HG03520 (cell line): ENCODE results near the gene CLDN16.

Source experiments
- ATAC-seq: cut with Tn5 transposase; IDR thresholded peaks from one replicate; pipeline ENCODE4 v1.9.1; 2021; ENCODE audit warnings: mild to moderate bottlenecking, moderate library complexity; ENCODE audit not compliant: unreplicated experiment

CLDN16 gene, protein sequence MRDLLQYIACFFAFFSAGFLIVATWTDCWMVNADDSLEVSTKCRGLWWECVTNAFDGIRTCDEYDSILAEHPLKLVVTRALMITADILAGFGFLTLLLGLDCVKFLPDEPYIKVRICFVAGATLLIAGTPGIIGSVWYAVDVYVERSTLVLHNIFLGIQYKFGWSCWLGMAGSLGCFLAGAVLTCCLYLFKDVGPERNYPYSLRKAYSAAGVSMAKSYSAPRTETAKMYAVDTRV

DNA sequence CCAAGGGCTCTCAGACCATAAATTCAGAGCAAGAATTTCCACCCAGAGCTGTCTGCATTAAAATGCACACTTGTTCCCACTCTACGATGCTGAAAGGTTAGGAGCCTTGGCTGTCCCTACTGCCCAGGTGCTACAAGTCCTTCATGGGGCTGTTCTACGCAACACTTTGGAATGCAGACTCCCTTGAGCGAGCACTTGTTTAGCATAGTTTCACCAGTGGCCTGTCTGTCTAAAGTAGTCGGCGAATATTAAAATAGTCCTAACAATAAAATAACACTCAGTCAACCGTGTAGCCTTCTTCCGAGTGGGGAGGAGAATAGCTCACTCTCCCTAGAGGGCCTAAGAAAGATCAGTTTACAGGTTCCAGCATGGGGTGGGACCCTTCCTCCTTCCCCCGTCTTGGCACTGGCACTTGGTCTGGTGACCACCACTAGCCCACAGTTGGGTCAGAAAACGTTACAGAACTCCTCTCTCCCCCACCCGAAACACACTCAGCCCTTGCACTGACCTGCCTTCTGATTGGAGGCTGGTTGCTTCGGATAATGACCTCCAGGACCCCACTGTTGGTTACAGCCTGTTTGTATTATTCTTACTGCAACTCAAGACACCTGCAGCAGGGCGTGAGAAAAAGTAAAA is at the start of gene CLDN16:
TSS of gene CLDN16 (plus strand) at position 586 of the 636 bp plus-strand sequence. CDS start 167 bp downstream, outside the sequence.
- ATAC-seq, result no peak

DNA sequence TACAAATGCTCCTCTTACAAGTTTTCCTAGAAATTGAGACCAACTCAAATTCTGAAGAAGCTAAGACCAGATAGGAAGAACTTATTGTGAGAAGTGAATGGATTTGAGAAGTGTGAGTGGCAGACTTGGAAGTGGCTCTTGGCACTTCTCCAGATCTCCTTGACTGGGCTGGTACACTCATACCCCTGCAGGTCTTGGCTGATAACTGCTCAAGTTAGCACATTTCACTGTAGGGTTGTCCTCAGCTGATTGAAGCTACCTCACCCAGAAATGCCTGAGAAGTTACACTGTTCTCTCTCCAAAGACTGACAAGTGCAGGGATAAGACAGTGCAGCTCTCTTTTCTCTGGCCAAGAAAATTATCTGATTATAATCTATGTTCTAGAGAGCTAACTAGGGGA is 49.2 kb upstream of the CLDN16 start:
- no peak for ATAC-seq

DNA sequence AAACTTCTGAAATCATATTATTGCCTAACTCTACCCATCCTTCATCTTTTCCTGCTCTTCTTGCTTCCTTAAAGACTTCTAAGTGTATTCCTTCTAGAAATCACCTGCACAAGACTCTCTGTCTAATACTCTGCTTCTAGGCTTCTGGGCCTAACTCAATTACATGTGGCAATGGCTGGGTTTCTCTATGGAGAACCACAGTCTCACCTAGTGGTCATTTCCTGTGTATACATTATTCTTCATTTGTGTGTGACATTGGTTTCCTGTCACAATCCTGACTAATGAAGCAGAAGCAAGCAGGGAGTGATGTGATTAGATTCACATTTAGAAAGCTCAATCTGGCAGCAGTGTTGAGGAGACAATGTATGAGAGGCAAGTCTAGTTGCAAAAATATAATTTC is 48.8 kb upstream of the CLDN16 start:
- ATAC-seq, result no peak

DNA sequence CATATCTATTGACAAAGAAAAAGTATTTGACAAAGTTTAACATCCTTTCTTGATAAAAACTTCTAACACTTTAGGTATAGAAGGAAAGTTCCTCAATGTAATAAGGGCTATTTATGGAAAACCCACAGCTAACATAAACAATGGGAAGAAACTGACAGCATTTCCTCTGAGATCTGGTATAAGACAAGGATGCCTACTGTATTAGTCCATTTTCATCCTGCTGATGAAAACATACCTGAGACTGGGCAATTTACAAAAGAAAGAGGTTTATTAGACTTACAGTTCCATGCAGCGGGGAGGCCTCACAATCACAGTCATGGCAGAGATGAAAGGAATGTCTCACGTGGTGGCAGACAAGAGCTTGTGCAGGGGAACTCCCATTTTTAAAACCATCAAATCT is 47.9 kb upstream of the CLDN16 start:
- no peak for ATAC-seq

DNA sequence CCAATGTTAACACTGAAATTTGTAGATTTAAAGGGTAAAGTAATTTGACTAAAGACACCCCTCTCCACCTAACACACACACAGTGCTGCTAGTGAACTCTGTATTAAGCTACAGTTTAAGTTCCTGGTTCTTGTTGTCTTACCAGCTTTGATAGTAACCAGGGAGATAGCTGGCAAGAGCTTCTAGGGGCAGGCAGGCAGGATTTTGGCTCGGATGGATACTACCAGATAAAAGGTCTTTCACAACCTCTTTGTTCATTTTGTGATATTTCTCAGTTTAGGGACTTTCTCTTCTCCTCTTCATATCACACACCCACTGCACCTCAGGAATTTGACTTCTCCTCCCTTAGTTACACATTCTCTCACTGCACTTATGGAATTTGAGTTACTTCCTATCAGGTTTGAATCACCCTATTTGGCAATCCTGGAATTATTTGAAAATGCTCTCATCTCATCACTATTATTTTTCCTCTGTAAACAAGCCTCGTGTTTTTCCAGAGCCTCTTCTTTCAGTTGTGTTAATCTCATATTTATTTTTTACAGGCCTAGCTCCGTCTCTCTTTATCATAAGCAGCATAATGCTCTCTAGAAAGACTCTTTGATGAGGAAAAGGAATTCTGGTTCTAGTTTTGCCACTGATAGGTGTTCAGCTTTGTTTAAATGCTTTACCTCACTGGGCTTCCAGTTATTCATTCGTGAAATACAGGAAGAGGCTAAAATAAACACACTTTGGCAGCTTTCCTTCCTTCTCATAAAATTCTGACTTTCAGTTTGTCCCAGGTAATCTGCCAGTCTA is 42.7 kb upstream of the CLDN16 start:
- no peak for ATAC-seq

DNA sequence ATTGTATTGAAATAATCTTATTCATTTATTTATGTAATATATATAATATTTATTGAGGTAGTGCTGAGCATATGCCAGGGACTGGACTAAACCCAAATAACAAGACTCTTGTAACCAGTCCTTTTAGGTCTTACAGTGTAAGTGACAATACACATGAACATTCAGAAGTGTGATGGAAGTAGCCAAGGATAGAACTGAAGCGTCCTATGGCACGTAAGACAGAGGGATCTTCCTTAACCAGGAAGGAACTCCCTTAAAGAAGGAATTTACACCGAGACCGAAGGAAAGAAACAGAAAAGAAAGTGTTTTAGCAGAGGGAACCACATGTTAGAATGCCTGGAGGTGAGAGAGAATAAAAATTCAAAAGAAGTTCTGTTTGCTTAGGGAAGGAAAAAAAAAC is 42.1 kb upstream of the CLDN16 start:
- ATAC-seq, result no peak

DNA sequence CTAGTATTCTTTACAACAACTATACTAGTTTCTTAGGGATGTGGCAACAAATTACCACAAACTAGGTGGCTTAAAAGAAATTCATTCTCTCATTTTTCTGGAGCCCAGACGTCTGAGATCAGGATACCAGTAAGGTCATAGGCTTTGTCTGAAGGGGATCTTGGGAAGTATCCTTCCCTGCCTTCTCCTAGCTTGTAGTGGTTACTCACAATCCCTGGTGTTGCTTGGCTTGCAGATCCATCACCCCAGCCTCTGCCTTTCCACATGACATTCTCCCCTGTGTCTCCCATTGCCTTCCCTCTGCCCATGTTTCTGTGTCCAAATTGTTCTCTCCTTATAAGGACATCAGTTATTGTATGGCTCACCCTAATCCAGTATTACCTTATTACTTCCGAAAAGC is 41.4 kb upstream of the CLDN16 start:
- ATAC-seq, result no peak

DNA sequence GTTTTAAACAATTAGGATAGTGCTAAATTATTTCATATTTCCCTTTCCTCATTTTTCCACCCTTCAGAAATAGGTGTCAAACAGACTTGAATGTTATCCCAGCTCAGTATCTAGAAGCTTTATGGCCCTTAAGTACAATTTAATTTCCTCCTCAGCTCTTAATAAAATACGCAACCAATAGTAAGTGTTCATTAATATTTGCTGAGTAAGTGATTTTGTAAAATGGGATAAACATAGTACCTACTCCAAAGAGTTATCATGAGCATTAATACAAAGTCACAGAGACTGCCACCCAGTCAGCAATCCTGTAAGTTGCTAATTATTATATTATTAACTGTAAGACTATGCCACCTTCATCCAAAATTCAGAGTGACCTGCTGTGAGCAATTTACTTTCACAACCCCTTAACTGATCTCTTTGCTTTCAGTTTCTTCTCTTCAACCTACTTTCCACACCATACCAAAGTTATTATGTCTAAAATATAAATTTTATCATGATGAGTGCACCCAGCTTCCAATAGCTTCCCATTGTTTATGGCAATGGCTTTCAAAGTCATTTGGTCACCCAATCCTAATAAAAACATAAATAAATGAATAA is 35.0 kb upstream of the CLDN16 start:
- no peak for ATAC-seq

DNA sequence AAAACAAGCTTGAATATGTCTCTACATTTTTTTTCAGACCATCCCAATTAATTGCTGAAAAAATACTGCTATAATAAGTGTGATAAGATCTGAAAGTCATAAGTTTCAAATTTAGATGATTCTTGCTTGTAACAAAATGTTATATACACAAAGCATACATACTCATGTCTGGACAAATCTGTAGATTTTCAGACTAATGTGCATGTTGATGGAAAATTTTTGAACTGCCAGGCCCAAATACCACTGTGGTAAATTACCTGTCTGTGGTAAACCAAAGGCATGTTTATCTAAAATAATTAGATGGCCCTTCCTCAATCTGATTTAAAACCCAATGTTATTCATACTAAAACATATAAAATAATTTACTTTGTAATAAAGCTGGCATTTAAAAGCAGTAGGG is 31.7 kb upstream of the CLDN16 start:
- ATAC-seq, result no peak

DNA sequence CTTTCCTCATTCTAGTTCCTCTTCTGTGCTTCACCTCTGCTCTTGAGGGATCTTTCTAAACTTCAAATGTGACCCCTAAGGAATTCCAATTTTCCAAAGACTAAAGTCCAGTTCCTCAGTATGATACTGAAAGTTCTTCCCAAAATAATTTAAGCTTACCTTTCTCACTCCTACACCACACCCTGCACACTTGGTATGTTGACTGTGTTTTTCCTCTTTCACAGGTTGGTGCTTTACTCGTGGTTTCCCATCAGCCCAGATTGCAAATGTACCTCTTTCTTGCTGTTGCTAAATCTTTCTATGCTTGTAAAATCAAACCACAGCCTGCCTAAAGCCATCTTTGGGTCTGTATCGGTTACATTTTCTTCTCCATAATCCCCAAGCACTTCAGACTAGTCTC is 30.5 kb upstream of the CLDN16 start:
- no peak for ATAC-seq

DNA sequence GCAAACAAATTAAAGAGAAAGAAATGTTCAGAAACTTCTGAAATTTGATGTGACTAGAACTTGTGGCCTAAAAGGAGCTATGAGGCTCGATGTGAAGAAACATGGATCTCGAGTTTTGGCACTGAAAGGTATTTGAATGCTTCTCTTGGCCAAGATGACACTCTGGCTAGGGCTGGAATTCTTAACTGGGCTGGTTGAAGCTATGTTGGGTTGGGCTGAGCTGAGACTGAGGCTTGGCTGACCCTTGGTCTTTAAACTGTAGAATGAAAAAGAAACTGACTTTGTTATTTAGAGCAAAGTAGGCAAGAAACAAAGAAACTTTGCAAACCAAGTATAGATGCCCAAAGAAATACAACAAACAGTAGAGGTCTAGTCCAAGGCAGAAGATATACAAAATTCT is 28.1 kb upstream of the CLDN16 start:
- no peak for ATAC-seq

DNA sequence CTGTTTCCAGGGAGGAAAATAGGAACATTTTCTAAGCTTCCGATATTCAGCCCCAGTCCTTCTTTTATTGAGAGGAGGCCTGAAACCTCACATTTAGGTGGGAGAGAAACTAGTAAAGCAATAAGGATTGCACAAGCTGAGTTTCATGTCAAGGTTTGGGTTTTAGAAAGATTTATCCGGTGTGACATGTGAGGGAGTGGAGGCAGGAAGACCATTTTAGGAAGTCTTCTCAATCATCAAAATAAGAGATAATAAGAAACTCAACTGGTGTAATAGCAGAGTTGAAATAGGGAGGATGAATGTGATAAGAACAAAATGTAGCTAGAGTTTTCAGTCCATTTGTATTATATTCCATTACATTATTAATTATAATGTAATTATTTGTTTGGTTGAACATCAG is 27.7 kb upstream of the CLDN16 start:
- ATAC-seq, result no peak

DNA sequence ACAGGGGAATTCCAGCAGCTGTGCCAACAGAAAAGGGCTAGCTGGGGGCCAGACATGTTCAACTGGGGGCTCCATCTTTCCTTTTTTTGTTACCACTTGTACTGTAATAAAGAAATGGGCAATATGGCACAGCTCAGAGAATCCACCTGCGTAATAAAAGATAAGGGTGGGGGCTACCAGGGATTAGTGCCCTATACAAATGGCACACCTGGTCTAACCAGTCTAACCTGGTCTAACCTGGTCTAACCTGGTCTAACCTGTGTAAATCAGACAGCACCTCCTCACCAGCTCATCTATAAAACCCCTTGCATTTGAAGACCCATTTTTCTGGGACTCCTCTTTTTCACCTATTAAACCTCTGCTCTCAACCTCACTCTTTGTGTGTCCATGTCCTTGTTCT is 26.2 kb upstream of the CLDN16 start:
- no peak for ATAC-seq

DNA sequence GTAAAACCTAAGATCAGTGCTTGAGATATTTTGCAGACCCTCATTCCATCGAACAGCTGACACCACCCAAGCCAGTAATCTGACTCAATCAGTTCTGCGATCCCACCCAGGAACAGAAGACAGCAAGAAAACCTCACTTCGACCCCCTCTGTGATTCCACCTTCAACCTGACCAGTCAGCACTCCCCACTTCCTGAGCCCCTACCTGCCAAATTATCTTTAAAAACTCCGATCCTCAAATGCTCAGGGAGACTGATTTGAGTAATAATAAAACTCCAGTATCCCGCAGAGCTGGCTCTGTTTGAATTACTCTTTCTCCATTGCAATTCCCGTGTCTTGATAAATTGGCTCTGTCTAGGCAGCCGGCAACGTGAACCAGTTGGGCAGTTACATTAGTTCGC is 25.7 kb upstream of the CLDN16 start:
- no peak for ATAC-seq

DNA sequence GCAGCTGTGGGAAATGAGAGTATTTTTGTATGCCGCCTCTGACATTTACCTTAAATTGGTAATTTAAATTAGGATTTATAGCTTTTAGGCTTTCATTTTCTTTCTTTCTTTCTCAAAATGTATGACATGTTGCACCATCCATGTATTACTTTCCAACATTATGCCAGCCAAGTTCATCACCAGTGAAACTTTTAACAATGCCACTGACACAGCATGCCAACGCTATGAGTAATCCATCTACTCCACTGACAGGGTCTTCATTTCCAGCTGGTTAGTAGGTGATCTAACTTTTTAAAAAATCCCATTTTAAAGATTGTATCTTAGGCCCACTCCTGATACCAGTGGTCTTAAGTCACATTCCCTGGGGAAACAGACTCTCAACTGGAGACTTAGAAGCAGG is 21.8 kb upstream of the CLDN16 start:
- no peak for ATAC-seq

DNA sequence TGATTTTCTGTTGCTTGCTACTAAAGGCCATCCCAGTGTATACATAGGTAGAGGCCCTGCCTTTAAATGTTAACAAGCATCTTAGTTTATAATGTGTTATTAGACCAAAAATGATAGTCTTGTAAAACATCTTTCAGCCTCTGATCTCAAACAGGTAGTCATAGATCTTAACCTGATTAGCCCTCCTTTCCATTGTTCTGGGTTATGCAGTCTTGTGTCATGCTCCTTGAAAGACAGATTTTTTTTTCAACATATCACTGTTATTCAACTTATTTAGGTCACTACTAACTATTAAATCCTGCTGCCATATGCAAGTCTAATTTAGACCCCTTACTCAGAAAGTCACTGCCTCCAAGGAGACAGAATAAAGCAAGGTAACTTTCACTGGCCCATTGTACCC is 19.1 kb upstream of the CLDN16 start:
- ATAC-seq, result no peak

DNA sequence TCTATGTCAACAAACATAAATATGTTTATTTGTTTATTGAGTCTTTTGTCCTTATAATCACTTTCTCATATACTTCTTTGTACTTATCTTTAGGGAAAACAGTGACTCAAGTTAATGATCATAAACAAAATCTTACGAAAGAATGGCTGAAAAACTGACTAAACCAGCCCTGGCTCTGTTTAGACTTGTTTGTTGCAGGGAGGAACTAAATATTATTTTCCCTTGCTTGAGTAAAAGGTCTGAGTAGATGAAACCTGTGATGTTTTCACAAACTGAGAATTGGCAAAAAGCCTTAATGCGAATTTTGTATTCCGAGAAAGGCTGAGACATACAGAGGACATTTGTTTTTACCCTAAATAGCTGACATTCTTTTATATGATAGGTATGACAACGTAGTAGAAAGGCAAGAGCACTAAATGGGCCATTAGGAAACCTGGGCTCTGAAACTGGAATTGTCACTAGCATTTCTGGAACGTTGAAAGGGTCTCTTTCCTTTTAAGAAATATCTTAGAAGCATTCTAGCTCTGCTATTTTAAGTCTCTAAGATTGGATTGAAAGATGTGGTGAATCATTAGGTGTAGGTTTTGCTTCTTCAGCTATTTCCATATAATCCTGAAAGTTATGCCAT is 18.2 kb upstream of the CLDN16 start:
- ATAC-seq, result no peak

DNA sequence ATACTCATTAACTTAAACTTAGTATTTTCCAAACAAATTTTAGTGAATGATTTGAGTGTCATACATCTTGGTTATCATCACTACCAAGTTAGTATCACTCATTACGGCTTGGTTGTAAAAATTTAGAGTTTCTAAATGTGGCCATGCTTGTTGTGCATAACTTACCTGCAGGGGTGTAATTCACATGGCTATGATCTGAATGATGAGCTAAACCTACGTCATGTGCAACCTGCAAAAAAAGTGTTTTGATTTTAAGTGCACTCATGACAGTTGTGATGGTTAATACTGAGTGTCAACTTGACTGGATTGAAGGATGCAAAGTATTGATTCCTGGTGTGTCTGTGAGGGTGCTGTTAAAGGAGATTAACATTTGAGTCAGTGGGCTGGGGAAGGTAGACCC is 17.6 kb upstream of the CLDN16 start:
- ATAC-seq, result no peak

DNA sequence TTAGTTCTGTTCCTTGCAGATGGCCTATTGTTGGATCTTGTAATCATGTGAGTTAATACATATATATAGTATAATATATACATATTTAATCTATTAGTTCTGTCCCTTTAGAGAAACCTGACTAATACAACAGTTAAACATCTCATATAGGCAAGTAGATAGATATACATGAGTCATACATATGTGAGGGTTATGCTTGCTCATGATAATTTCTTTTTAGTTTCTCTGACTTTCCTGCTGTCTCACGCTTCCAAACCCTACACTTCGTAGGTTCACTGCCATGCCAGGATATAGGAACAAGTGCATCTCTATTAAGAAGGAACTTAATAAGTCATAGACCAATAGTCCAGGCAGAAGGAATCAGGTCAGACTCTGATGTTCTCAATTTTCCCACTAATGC is 16.8 kb upstream of the CLDN16 start:
- no peak for ATAC-seq

DNA sequence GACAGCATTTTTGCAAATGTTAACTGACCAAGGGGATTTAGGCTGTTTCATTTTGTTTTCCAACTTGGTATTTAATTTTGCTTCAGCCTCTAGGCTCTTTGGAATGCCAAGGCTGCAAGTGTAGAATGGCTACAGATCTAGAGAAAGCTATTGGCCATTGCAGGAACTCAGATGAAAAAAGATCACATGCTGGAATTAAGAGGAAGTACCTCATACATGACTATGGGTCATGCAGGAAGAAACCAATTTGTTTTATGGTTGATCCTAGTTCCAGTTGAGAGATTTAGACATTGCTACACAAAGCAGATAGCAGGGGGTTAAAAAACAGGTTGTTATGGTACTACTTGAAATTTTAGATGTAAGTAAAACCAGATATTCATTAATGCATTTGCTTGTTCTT is 12.7 kb upstream of the CLDN16 start:
- no peak for ATAC-seq

DNA sequence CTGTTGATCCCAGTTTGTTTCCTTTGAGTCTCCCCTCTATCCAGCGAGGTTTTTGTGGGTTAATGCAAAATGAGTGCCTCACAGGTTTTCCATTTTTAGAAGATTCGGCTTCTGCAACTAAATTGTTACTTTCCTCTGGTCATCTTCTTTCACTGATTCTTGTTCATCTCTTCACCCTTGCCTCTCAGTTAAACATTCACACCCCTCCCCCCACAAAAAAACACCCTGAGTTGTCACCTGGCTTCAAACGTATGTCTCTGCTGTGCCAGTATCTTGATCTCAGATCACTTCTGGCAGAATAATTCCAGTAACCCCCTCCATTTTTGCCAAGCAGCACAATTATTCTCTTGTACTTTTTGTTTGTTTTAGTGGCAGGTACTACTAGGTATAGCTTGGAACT is 12.3 kb upstream of the CLDN16 start:
- no peak for ATAC-seq
